Type B pancreatic cell (in vitro differentiated cells): ENCODE data around the gene AP3D1. TPM values are rescaled to one million over a fixed set of nuclear protein-coding genes. Genes with fewer than 3 reads are reported as not detected.

Source experiments
- DNase-seq: peaks from one replicate; pipeline ENCODE4 v3.0.0; 2021; ENCODE audit warnings: mixed read lengths; ENCODE audit not compliant: unreplicated experiment; ENCODE audit errors: extremely low spot score
- H3K27ac Mint-ChIP-seq: 2 replicates; pipeline ENCODE4 v1.8.0; 2021; ENCODE audit warnings: mild to moderate bottlenecking, mixed read lengths
- H3K27me3 Mint-ChIP-seq: 2 replicates; pipeline ENCODE4 v1.8.0; 2021; ENCODE audit warnings: mixed read lengths
- H3K36me3 Mint-ChIP-seq: 2 replicates; pipeline ENCODE4 v1.8.0; 2021; ENCODE audit warnings: mixed read lengths
- H3K4me1 Mint-ChIP-seq: one replicate; pipeline ENCODE4 v1.8.0; 2021; ENCODE audit warnings: mixed read lengths; ENCODE audit not compliant: unreplicated experiment
- H3K4me3 Mint-ChIP-seq: 2 replicates; pipeline ENCODE4 v1.8.0; 2021; ENCODE audit warnings: mild to moderate bottlenecking, mixed read lengths
- H3K9me3 Mint-ChIP-seq: 2 replicates; pipeline ENCODE4 v1.8.0; 2021; ENCODE audit warnings: mixed read lengths
- total RNA-seq: library from RNA; stranded (reverse); gene quantifications from 2 replicates; pipeline ENCODE4 v1.2.1, GENCODE V29; 2021; ENCODE audit warnings: low replicate concordance
- TF ChIP-seq, protein P1 (sequence below): fragments of 200-600 bp; sonication (generic); conservative IDR thresholded peaks from 2 replicates; pipeline ENCODE4 v1.5.0; 2021; ENCODE audit warnings: antibody characterized with exemption, mild to moderate bottlenecking

Gene AP3D1
- total RNA-seq, 1 donor from 2014 or later: 127 TPM

DNA sequence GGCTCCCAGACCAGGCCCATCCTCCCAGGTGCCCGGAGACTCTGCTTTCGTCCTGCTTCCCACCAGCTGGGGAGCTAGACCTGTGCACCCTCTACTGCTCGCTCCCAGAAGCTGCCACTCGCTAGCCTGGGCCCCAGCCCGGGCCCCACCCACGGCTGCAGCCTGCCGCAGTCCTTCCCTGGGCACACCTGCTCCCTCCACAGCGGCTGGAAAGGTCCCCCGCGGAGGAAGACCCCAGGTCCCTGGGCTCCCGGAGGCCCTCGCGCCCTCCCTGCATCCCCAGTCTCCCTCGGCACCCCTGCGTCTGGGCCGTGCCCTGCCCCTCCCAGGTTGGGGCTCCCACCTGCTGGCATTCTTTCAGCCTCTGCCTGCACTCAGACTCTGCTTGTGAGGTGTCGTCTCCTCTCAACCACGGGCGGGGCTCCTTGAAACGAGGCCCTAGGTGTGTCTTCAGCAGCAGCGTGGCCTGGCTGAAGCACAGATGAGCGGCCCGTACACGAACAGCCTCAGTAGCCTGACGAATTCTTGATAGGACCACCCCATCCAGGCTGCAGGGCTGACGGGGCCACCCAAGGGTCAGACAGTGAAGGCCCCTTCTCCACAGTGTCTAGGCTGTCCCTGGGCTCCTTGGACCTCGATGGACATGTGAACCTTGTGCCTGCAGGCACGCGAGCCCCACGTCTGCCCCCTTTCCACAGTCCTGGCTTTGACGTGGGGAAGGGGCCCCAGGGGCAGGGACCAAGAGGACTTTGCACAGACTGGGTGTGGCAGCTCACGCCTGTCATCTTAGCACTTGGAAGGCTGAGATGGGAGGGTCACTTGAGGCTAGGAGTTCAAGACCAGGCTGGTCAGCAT lies 40.3 kb upstream of the AP3D1 start:
- H3K36me3 Mint-ChIP-seq: peaks cover 7% of the 10 kb centered on the region
- no peaks in the 10 kb centered on the region for H3K27me3 Mint-ChIP-seq
- TF ChIP-seq, protein P1, sequence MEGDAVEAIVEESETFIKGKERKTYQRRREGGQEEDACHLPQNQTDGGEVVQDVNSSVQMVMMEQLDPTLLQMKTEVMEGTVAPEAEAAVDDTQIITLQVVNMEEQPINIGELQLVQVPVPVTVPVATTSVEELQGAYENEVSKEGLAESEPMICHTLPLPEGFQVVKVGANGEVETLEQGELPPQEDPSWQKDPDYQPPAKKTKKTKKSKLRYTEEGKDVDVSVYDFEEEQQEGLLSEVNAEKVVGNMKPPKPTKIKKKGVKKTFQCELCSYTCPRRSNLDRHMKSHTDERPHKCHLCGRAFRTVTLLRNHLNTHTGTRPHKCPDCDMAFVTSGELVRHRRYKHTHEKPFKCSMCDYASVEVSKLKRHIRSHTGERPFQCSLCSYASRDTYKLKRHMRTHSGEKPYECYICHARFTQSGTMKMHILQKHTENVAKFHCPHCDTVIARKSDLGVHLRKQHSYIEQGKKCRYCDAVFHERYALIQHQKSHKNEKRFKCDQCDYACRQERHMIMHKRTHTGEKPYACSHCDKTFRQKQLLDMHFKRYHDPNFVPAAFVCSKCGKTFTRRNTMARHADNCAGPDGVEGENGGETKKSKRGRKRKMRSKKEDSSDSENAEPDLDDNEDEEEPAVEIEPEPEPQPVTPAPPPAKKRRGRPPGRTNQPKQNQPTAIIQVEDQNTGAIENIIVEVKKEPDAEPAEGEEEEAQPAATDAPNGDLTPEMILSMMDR: no peak
- DNase-seq: no peak
- peaks cover under 1% of the 10 kb centered on the region for H3K4me1 Mint-ChIP-seq
- no peaks in the 10 kb centered on the region for H3K9me3 Mint-ChIP-seq
- H3K27ac Mint-ChIP-seq: no peak overlapping the region
- H3K4me3 Mint-ChIP-seq: no peak overlapping the region

- TF ChIP-seq, protein P1: no peak
- Mint-ChIP-seq H3K27ac (no peak overlapping the region), H3K4me1 (peaks cover 8% of the 10 kb centered on the region), H3K36me3 (peaks cover 8% of the 10 kb centered on the region), H3K27me3 (no peaks in the 10 kb centered on the region), H3K9me3 (no peaks in the 10 kb centered on the region), H3K4me3 (no peak overlapping the region)
- DNase-seq: no peak
Observed at GRCh38 chr19:2190848-2191455, 39.6 kb upstream of the AP3D1 start.

- DNase-seq: no peak
- TF ChIP-seq, protein P1: no peak
- H3K4me3 Mint-ChIP-seq: no peak overlapping the region
- peaks cover 12% of the 10 kb centered on the region for H3K36me3 Mint-ChIP-seq
- no peaks in the 10 kb centered on the region for H3K27me3 Mint-ChIP-seq
- H3K4me1 Mint-ChIP-seq: peaks cover 12% of the 10 kb centered on the region
- H3K27ac Mint-ChIP-seq: no peak overlapping the region
- H3K9me3 Mint-ChIP-seq: no peaks in the 10 kb centered on the region
Observed at GRCh38 chr19:2189880-2190279, 38.5 kb upstream of the AP3D1 start.

- Mint-ChIP-seq H3K27ac (no peak overlapping the region), H3K4me3 (no peak overlapping the region), H3K9me3 (no peaks in the 10 kb centered on the region), H3K36me3 (peaks cover 12% of the 10 kb centered on the region), H3K4me1 (peaks cover 12% of the 10 kb centered on the region), H3K27me3 (no peaks in the 10 kb centered on the region)
- TF ChIP-seq, protein P1: no peak
- DNase-seq: no peak
Observed at GRCh38 chr19:2188708-2189385, 37.5 kb upstream of the AP3D1 start.

DNA sequence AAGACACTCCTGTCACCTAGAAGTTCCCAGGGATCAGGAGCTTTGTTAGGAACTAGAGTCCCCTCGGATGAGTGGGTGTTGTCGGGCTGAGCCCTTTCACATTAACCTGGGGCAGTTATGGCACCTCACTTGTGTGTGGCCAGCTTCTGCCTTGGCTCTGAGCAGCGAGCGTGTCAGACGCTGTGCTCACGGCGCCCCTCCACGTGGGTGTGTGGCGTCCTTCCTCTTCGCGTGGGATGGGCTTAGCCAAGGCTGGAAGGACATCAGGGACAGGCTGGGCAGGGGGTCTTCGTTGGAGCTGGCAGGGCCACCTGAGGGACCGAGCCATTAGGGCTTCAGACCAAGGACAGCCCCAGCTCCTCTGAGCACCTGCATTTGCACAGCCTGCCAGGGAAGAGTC lies 35.8 kb upstream of the AP3D1 start:
- Mint-ChIP-seq H3K27ac (peak overlapping the region; percentile 46), H3K9me3 (no peaks in the 10 kb centered on the region), H3K4me3 (peak overlapping the region; percentile 39), H3K36me3 (peaks cover 5% of the 10 kb centered on the region), H3K4me1 (peaks cover 12% of the 10 kb centered on the region), H3K27me3 (no peaks in the 10 kb centered on the region)
- no peak for DNase-seq
- TF ChIP-seq, protein P1: no peak
